Thyroid gland (tissue), 4 donors: ENCODE data around the gene CTSE.

Experiments
- CTCF ChIP-seq, 6 experiments: fragments of 200-600 bp in 3 of 6; fragments of 450-650 bp in 3 of 6; sonication (generic) in 3 of 6; IDR thresholded peaks; one replicate each; pipeline ENCODE4 v1.5.1; 2016 to 2019; ENCODE audit warnings: antibody characterized with exemption in 6 of 6, mild to moderate bottlenecking in 2 of 6, inconsistent platforms in 1 of 6, moderate library complexity in 1 of 6
- POLR2A ChIP-seq, 2 donors: fragments of 450-650 bp; IDR thresholded peaks; one replicate each; pipeline ENCODE4 v1.6.1; 2017; ENCODE audit warnings: antibody characterized with exemption in 2 of 2, mild to moderate bottlenecking in 2 of 2, moderate library complexity in 1 of 2

GRCh38 chr1:206050655-206051235 lies 27.1 kb upstream of the CTSE start:
- TF ChIP-seq CTCF (IDR thresholded peaks at IDR 0.05) (no peak), POLR2A (IDR thresholded peaks at IDR 0.05) (no peak)
